ENCODE results near the gene PDF.
"Not testable (repeated sequence)": the region's sequence is repeated elsewhere in the genome, so short reads cannot be mapped to it uniquely, and the experiment has no call there.

GRCh38 chr16:69296771-69297170 lies 33.6 kb downstream of the PDF start:
- not testable (repeated sequence) for TF ChIP-seq CTCF, POLR2A, EP300, POLR2AphosphoS5 (IDR thresholded peaks at IDR 0.05)

All from sigmoid colon (tissue), 4 donors.